Aorta (tissue), 5 donors: ENCODE data around the gene FCGR2B. TPM values are rescaled to one million over a fixed set of nuclear protein-coding genes. Genes with fewer than 3 reads are reported as not detected.
"Not testable (repeated sequence)": the region's sequence is repeated elsewhere in the genome, so short reads cannot be mapped to it uniquely, and the experiment has no call there.

Experiments
- ATAC-seq: fragments of 200-7000 bp; cut with Tn5 transposase; one replicate; pipeline ENCODE4 v1.9.1; 2022; ENCODE audit warnings: moderate library complexity; ENCODE audit not compliant: low FRiP score
- DNase-seq, 2 donors: peaks; one replicate each; pipeline ENCODE4 v3.0.0-alpha.2; 2020
- H3K27ac ChIP-seq, 2 donors: one replicate each; pipeline ENCODE4 v1.5.1; 2013; ENCODE audit warnings: low read length in 2 of 2, mild to moderate bottlenecking in 2 of 2, moderate library complexity in 2 of 2, control low read depth in 1 of 2, inconsistent platforms in 1 of 2, low read depth in 1 of 2
- H3K27me3 ChIP-seq, 2 donors: one replicate each; pipeline ENCODE4 v1.6.1; 2013; ENCODE audit warnings: control low read depth in 1 of 2, low read length in 1 of 2, mild to moderate bottlenecking in 1 of 2, moderate library complexity in 1 of 2; ENCODE audit not compliant: insufficient read depth in 2 of 2, control insufficient read depth in 1 of 2
- H3K36me3 ChIP-seq, 2 donors: one replicate each; pipeline ENCODE4 v1.6.1; 2013; ENCODE audit warnings: control low read depth in 1 of 2, low read length in 1 of 2, mild to moderate bottlenecking in 1 of 2; ENCODE audit not compliant: insufficient read depth in 2 of 2, control insufficient read depth in 1 of 2
- H3K4me1 ChIP-seq, 2 donors: one replicate each; pipeline ENCODE4 v1.6.1; 2013; ENCODE audit warnings: low read length in 2 of 2, control low read depth in 1 of 2, mild to moderate bottlenecking in 1 of 2, moderate library complexity in 1 of 2; ENCODE audit not compliant: insufficient read depth in 2 of 2, control insufficient read depth in 1 of 2
- H3K4me3 ChIP-seq, 2 donors: one replicate each; pipeline ENCODE4 v1.5.1; 2013; ENCODE audit warnings: low read length in 2 of 2, control low read depth in 1 of 2, mild to moderate bottlenecking in 1 of 2
- H3K9me3 ChIP-seq: one replicate; pipeline ENCODE4 v1.6.1; 2013; ENCODE audit warnings: mild to moderate bottlenecking, low read length; ENCODE audit not compliant: control insufficient read depth
- WGBS, 2 donors: extraction: QIAGEN DNeasy Blood & Tissue Kit; methylation state at CpG; one replicate each; pipeline ENCODE4 v1.1.7; 2013; 5-methylcytosine and 5-hydroxymethylcytosine counted together
- intact Hi-C, 2 donors: fragments of 100-400 bp; cut with DNase I; formaldehyde crosslinking; loops; one replicate each; pipeline versions ENCODE4 v1.14.2 to v1.15.0; 2022
- polyA plus RNA-seq, 2 donors: library from polyadenylated mRNA; stranded (reverse); fragments of 200-250 nt; gene quantifications; one replicate each; pipeline ENCODE4 v1.2.3, GENCODE V29; 2013
- total RNA-seq, 2 donors: library from RNA; stranded (reverse); fragmentation: NEBNext Ultra II Directional; extraction: Animal tissue kit (Norgen Biotek cat#: 25700); gene quantifications; one replicate each; pipeline ENCODE4 v1.2.1, GENCODE V29; 2021
- donor health status: healthy with polysubstance abuse.
- donor health status: Bipolar disorder and iron deficiency.
- donor health status: DM: no; HTN: no; CAD: no.
- donor health status: DM: no; HTN: no; CAD: no.
- donor health status: DM: yes; HTN: yes; CAD: no.

Gene FCGR2B
- total and polyA plus RNA-seq, 4 donors: 3.2 to 68.6 (median 11.1) TPM

DNA sequence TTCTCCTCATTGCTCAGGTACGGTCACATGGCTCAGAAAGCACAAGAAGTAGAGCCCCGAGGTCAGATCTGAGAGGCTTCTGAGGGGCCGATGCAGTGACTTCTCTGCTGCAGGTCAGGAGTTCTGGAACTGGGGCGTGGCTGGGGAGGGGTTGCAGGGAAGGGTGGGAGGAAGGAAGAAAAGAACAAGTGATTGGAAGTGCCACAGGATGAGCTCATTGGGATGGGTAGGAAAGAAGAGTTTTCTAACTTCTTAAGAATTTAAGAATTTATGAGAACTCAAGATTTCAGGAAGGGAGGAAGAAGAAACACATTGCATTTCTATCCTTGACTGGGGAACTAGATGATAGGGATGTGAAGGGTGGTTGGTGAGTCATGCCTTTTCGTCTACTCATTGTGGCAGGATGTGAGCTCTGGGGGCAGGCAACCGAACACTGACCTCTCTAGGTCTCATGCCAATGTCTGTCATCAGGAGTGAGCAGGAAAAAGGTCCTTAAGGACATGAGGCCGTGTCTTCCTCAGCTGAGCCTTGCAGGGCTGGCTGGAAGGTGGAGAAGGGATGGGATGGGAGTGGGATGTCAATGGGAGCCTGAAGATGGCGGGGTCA lies 58.9 kb downstream of the FCGR2B start:
- no peak for ATAC-seq
- no peak overlapping the region for H3K27ac ChIP-seq
- no peaks in the 10 kb centered on the region for H3K4me1 ChIP-seq
- DNase-seq: no peak
- no peaks in the 10 kb centered on the region for H3K27me3 ChIP-seq
- no peak overlapping the region for H3K4me3 ChIP-seq
- H3K36me3 ChIP-seq: no peaks in the 10 kb centered on the region
- H3K9me3 ChIP-seq: no peaks in the 10 kb centered on the region
- 74% methylated on average over 8 of the region's 8 CpGs for WGBS, 2 donors
- intact Hi-C loops: no loop called here

DNA sequence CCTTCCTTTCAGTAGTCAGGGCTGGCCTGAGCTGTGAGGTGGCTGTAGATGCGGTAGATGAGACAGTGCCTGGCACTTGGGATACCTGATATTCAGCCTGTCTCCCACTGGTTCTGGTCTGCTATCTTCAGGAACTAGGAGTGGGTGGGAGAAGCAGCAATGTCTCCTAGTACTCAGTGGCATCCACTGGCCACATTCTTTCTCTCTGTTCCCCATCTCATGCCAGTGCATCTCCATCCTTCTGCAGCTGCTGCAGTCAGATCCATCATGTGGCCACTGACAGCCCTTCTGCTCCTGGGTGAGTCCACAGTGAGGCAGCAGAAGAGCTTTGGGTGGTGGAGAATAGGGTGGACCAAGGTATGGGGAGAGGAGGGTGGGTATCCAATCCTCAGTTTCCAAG lies 59.5 kb downstream of the FCGR2B start:
- no peak overlapping the region for H3K4me3 ChIP-seq
- no peaks in the 10 kb centered on the region for H3K4me1 ChIP-seq
- H3K27ac ChIP-seq: no peak overlapping the region
- no peaks in the 10 kb centered on the region for H3K9me3 ChIP-seq
- no peaks in the 10 kb centered on the region for H3K36me3 ChIP-seq
- H3K27me3 ChIP-seq: no peaks in the 10 kb centered on the region
- no peak for DNase-seq
- no peak for ATAC-seq
- intact Hi-C loops: no loop called here
- 88 to 93% methylated on average over 1 of the region's 1 CpG for WGBS, 2 donors

- H3K4me1 ChIP-seq: no peaks in the 10 kb centered on the region
- no peak overlapping the region for H3K27ac ChIP-seq
- no peaks in the 10 kb centered on the region for H3K27me3 ChIP-seq
- ATAC-seq: no peak
- 80 to 86% methylated on average over 8 of the region's 8 CpGs for WGBS, 2 donors
- H3K9me3 ChIP-seq: no peaks in the 10 kb centered on the region
- H3K36me3 ChIP-seq: no peaks in the 10 kb centered on the region
- intact Hi-C loops: no loop called here
- DNase-seq: no peak
- no peak overlapping the region for H3K4me3 ChIP-seq
Measured at GRCh38 chr1:161723459-161724141, 60.7 kb downstream of the FCGR2B start.

- H3K4me1 ChIP-seq, intact Hi-C loops, H3K9me3 ChIP-seq, DNase-seq, H3K36me3 ChIP-seq, H3K27me3 ChIP-seq, H3K27ac ChIP-seq, ATAC-seq: not testable (repeated sequence)
- peak overlapping the region; percentile 45 to 57 for H3K4me3 ChIP-seq
- 42% methylated on average over 22 of the region's 22 CpGs for WGBS, 2 donors
Measured at GRCh38 chr1:161725258-161725907, 62.4 kb downstream of the FCGR2B start.

DNA sequence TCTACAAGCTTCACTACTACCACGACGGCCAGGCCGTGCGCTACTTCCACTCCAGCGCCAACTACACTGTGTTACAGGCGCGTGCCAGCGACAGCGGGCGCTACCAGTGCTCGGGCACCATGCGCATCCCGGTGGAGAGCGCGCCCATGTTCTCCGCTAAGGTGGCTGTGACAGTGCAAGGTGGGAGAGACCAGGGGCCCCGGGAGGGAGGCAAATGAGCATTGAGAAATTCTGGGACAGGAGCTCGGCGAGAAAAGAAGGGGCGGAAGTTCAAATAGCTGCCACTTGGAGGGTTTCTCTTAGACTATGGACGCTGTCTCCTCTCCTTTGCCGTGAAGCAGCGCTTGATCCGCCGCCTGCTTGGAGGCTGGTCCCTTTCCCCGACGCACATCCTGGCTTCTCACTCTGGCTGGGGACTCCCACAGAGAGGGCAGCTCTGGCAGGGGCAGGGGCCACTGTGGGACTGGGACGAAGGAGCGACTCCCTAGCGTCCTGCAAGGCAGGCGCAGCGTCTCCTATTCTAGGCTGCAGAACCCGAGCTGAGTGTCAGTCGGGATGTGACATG lies 63.0 kb downstream of the FCGR2B start:
- no peaks in the 10 kb centered on the region for H3K36me3 ChIP-seq
- H3K4me3 ChIP-seq: peak overlapping the region; percentile 45 to 57
- H3K9me3 ChIP-seq: no peaks in the 10 kb centered on the region
- DNase-seq: peak; percentile 74 to 81
- WGBS, 2 donors: 0 to 1% methylated on average over 34 of the region's 34 CpGs
- peak overlapping the region in 1 of 2 donors; percentile 60 for H3K27ac ChIP-seq
- H3K27me3 ChIP-seq: no peaks in the 10 kb centered on the region
- no peaks in the 10 kb centered on the region for H3K4me1 ChIP-seq
- intact Hi-C loops: no loop called here
- ATAC-seq: peak; percentile 50

- WGBS, 2 donors: 0 to 1% methylated on average over 57 to 83 of the region's 83 CpGs
- no peaks in the 10 kb centered on the region for H3K4me1 ChIP-seq
Measured at GRCh38 chr1:161726473-161727255, 63.7 kb downstream of the FCGR2B start.

DNA sequence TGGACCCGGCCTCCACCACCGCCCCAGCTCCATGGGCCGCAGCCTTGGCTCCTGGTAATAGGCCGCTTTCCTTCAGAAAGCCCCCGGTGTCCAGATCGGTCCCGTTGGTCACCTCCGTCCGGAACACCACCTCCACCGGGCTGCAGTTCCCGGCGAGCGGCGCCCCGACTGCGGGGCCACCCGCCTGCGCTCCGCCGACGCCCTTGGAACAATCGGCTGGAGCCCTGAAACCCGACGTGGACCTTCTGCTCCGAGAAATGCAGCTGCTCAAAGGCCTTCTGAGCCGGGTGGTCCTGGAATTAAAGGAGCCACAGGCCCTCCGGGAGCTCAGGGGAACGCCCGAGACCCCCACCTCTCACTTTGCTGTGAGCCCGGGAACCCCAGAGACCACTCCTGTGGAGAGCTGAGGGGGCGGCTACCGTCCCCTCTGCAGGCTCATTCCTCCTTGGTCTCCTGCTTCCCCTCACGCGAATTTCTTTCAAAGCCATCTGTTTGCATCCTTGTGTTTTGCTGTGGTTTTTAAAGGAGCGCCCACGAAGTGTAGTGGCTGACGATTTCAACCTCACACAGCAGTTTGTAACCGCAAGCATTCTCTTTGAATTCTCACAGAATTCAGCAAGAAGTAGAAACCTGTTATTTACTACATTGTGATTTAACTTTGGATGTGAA lies 64.4 kb downstream of the FCGR2B start:
- H3K9me3 ChIP-seq: no peaks in the 10 kb centered on the region
- H3K27me3 ChIP-seq: no peaks in the 10 kb centered on the region
- DNase-seq: no peak
- ATAC-seq: peak; percentile 1
- no peaks in the 10 kb centered on the region for H3K36me3 ChIP-seq
- peak overlapping the region; percentile 45 to 57 for H3K4me3 ChIP-seq
- H3K27ac ChIP-seq: peak overlapping the region; percentile 32 to 70
- intact Hi-C loops: no loop called here
- 2% methylated on average over 38 of the region's 38 CpGs for WGBS, 2 donors
- H3K4me1 ChIP-seq: no peaks in the 10 kb centered on the region

More at GRCh38 chr1:161726473-161727255, 63.7 kb downstream of the FCGR2B start:
- Histone ChIP-seq H3K36me3 (no peaks in the 10 kb centered on the region), H3K27ac (peak overlapping the region; percentile 32 to 70), H3K27me3 (no peaks in the 10 kb centered on the region), H3K4me3 (peak overlapping the region; percentile 45 to 57), H3K9me3 (no peaks in the 10 kb centered on the region)
- DNase-seq (peak; percentile 92 to 95), ATAC-seq (peak; percentile 93)
- intact Hi-C loops: no loop called here
